ENCODE measurements around the gene NAGK.
"Not testable (repeated sequence)": the region's sequence is repeated elsewhere in the genome, so short reads cannot be mapped to it uniquely, and the experiment has no call there.

NAGK gene

GRCh38 chr2:71068218-71069035, at the start of gene NAGK:
NAGK (plus strand) TSS chr2:71068648; CDS start chr2:71068684, 36 bp downstream.
- peak; percentile 97 for DNase-seq (ENCODE audit: low read depth)

GRCh38 chr2:71019989-71020388, 48.5 kb upstream of the NAGK start:
- DNase-seq (ENCODE audit: low read depth): not testable (repeated sequence)

- DNase-seq (ENCODE audit: low read depth): not testable (repeated sequence)
Measured at GRCh38 chr2:71021394-71021793, 47.1 kb upstream of the NAGK start.

GRCh38 chr2:71023553-71024243, 44.8 kb upstream of the NAGK start:
- peak; percentile 29 for DNase-seq (ENCODE audit: low read depth)

GRCh38 chr2:71036296-71036695, 32.2 kb upstream of the NAGK start:
- DNase-seq (ENCODE audit: low read depth): not testable (repeated sequence)

GRCh38 chr2:71042287-71042686, 26.2 kb upstream of the NAGK start:
- DNase-seq (ENCODE audit: low read depth): no peak

- no peak for DNase-seq (ENCODE audit: low read depth)
Measured at GRCh38 chr2:71043531-71044407, 24.7 kb upstream of the NAGK start.

- DNase-seq (ENCODE audit: low read depth): no peak
Measured at GRCh38 chr2:71045151-71045550, 23.3 kb upstream of the NAGK start.

GRCh38 chr2:71045865-71046548, 22.4 kb upstream of the NAGK start:
- no peak for DNase-seq (ENCODE audit: low read depth)

GRCh38 chr2:71048096-71048495, 20.4 kb upstream of the NAGK start:
- no peak for DNase-seq (ENCODE audit: low read depth)

- not testable (repeated sequence) for DNase-seq (ENCODE audit: low read depth)
Measured at GRCh38 chr2:71049704-71050360, 18.6 kb upstream of the NAGK start.

- DNase-seq (ENCODE audit: low read depth): not testable (repeated sequence)
Measured at GRCh38 chr2:71055206-71055740, 13.2 kb upstream of the NAGK start.

- no peak for DNase-seq (ENCODE audit: low read depth)
Measured at GRCh38 chr2:71060211-71060610, 8.2 kb upstream of the NAGK start.

- DNase-seq (ENCODE audit: low read depth): no peak
Measured at GRCh38 chr2:71060871-71061270, 7.6 kb upstream of the NAGK start.

GRCh38 chr2:71063216-71063615, 5.2 kb upstream of the NAGK start:
- DNase-seq (ENCODE audit: low read depth): no peak

GRCh38 chr2:71064110-71064611, 4.3 kb upstream of the NAGK start:
- no peak for DNase-seq (ENCODE audit: low read depth)

GRCh38 chr2:71064754-71065621, 3.5 kb upstream of the NAGK start:
- no peak for DNase-seq (ENCODE audit: low read depth)

GRCh38 chr2:71066856-71067255, 1.6 kb upstream of the NAGK start:
- no peak for DNase-seq (ENCODE audit: low read depth)

GRCh38 chr2:71067567-71068217, 756 bp upstream of the NAGK start:
- no peak for DNase-seq (ENCODE audit: low read depth)
